GM18499 (cell line): ENCODE results near the gene TMEM171.

Experiments
- ATAC-seq: cut with Tn5 transposase; IDR thresholded peaks from one replicate; pipeline ENCODE4 v1.9.1; 2021; ENCODE audit warnings: moderate number of reproducible peaks; ENCODE audit not compliant: insufficient read depth, unreplicated experiment

TMEM171 gene, protein sequence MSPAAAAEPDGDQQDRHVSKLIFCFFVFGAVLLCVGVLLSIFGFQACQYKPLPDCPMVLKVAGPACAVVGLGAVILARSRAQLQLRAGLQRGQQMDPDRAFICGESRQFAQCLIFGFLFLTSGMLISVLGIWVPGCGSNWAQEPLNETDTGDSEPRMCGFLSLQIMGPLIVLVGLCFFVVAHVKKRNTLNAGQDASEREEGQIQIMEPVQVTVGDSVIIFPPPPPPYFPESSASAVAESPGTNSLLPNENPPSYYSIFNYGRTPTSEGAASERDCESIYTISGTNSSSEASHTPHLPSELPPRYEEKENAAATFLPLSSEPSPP

DNA sequence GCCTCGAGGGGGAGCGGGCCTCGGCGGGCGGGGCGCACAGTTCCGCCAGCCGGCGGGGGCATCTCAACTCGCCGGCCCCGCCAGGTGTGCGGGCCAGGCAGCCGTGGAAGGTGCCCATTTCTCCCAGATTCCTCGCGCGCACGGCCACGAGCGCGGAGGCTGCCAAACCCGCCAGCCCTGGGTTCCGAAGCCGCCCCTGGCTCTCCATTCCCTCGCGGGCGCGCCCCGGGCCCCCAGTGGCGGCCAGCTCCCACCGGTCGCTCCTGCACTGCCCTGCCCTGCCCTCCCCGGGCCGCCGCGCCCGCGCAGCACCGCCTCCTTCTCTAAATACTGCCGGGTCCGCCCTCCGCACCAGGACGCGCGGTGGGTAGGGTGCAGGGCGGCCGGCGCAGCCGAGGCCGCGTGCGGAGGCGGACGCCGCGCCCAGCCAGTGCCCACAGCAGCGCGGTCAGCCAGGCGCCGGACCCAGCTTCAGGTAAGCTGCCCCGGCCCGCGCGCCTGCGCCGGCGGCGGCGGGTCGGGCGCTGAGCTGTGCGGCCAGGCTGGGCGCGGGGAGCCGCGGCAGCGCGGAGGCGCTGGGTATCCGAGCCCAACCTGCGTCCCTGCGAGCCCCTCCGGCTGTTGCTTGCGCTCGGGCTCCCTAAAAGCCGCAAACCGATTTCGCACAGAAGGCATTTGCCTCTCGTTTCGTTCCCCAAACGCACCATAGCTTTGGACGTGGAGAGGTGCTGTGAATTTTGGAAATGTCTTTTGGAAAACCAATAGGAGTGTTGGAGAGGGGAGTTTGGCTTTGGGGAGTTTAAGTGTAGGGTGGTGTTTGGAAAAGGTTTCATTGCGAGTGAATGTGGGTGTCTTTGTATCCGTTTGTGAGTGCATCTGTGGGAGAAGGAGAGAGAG is at the start of gene TMEM171:
TSS of gene TMEM171 (plus strand) at position 354 of the 897 bp plus-strand sequence. CDS start 2,799 bp downstream, outside the sequence.
- ATAC-seq: no peak

DNA sequence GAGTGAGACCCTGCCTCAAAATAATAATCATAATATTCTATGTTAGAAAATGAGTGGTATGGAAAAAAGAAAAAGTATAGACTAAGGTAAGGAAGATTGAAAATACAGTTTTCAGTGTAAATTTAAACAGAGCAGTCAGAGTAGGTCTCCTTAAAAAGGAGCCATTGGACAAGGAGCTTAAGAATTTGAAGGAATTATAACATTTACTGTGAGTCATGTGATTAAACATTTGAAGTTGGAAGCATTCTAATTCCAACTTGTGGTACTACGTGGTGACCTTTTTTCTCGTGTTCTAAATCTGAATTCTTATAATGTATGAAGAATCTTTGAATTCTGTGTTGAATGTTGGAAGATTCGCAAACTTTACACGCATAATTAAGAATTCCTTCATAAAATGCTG is 39.3 kb upstream of the TMEM171 start:
- no peak for ATAC-seq

DNA sequence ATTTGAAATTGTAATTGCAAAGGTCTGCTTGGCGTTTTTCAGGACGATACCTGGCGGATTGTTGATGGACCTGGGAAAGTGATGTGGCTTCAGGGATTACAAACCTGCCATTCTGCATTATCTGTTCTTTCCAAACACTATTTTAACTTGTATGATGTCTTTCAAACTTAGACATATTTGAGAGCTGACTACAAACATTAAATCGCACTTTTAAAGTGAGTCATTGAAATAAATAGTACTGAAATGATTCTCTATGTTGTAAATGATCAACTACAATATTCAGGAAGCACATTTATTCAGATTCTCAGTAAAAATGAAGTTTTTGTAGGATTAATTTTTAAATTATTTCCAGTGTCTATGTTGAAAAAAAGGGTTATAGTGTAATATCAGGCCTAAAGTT is 32.3 kb upstream of the TMEM171 start:
- no peak for ATAC-seq

DNA sequence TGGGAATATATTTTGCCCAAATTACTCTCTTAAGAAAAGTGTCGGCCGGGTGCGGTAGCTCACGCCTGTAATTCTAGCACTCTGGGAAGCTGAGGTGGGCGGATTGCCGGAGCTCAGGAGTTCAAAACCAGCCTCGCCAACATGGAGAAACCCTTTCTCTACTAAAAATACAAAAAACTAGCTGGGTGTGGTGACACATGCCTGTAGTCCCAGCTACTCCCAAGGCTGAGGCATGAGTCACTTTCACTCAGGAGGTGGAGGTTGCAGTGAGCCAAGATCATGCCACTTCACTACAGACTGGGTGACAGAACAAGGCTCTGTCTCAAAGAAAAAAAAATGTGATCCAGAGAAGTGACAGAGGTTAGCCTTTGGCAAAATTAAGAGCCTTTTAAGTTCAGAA is 26.4 kb upstream of the TMEM171 start:
- no peak for ATAC-seq

DNA sequence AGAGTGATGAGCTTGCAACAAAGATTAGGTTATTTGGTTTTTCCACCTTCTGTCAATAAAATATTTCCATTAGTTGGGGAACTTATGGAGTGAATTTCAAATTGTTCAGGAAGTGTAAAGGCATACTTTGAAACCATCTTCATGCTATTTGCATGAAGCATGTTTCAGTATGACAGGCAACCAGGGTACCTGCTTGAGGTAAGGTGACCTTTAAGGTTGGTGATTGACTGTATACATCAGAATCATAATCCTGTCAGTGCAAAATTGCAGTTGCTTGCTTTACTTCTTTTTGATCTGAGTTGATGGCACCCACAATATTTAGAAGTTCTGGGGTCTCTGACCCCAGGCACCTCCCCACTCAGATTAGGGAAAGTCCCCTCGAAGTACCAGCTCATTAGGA is 26.0 kb upstream of the TMEM171 start:
- no peak for ATAC-seq

DNA sequence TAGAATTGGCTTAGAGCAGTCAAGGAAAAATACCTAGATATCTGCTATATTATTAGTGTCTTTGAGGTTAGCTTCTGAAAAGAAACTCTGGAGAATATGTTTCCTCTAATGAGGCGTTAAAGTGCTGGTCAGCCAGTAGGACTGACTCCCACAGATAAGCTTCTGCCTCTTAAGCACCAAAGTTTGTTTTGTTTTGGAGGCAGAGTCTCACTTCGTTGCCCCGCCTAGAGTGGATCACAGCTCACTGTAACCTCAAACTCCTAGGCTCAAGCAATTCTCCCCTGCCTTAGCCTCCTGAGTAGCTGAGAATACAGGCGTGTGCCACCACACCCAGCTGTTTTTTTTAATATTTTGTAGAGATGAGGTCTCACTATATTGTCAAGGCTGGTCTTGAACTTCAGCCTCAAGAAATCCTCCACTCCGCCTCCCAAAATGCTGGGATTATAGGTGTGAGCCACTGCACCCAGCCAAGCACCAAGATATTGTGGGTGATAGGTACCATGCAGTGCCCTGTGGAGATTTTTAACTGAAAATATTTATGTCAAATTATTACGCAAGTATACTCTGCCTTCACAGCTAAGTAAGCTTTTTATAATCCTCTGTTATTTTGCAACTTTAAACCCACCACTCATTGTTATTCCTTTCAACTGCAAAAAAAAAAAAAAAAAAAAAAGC is 24.7 kb upstream of the TMEM171 start:
- no peak for ATAC-seq

DNA sequence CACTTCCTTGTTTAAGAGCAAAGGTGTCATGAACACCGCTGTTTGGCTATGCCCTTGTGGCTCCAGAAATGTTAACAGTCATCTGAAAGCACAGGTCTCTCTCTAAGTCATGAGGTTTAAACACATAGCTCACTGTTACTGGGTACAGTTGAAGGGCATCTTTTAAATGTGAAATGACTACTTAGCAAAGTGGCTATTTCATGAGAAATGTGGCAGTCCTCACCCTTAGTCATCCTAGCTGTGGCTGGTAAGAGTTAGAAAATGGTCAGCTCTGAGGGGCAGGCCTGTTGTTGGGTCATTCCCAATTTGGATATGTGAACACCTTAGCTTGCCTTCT is 24.2 kb upstream of the TMEM171 start:
- ATAC-seq: no peak

DNA sequence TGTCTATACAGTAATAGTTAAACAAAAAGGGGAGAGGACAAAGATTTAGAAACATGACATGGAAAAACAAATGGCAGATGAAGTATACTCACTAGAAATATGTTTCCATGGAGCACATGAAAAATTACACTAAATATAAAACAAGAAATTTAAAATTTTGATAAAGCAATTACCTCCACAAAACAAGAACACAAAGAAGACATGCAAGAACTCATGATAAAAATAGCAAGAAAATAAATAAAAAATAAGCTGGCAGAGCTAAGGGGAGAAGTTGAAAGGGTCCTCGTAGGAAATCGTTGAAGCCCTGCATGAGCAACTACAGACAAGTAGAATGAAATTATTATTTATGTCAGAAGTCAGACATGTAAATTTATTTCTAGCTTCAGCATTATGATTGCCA is 22.6 kb upstream of the TMEM171 start:
- ATAC-seq: no peak

DNA sequence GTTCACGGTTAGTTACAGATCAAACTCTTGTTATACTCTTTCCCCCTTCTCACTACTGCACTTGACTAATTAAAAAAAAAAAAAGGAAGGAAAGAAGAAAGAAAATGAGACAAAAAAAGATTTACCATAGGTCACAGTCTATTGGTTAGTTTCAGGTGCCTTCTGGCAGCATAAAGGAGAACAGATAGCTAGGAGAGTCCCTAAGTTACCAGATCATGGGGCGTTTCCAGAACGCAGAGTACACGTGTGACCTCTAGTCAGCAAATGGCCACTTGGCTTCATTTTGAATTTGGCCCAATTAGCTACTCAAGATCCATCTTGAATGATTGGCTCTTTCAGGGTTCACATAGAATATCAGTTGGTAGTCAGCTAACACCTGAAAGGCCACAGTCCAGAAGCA is 20.3 kb upstream of the TMEM171 start:
- ATAC-seq: no peak

DNA sequence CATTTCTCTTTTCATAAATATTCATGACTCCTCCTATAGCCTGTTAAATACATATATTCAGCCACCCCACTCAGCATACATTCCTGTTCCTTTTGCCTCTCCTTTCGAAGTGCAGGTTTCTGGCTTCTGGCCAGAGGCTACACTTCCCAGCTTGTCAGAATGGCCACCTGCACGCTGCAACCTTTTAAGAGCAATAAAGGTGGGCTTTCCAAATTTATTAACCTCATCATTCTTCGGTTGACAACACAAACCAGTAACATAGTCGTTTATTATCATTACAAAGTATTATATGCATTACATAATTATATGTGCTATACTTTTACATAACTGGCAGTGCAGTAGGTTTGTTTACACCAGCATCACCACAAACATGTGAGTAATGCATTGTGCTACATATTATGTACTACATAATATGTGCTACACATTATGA is 16.5 kb upstream of the TMEM171 start:
- ATAC-seq: no peak

DNA sequence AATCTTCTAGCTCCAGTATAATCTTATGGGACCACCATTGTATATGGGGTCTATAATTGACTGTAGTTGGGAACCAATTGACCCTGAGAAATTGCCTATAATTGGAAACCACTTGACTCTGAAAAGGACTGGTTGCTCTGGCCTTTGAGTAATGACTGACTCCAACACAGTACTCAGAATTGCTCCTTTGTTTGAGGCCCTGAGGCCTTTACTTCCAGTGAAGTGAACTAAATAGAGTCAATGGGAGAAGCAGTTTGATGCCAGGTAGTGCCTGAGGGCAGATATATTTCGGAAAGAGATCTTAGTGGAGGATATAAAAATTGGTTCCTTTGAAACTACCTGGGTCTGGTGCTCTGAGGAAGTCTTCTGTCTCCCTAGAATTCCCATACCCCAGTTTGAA is 16.0 kb upstream of the TMEM171 start:
- no peak for ATAC-seq

DNA sequence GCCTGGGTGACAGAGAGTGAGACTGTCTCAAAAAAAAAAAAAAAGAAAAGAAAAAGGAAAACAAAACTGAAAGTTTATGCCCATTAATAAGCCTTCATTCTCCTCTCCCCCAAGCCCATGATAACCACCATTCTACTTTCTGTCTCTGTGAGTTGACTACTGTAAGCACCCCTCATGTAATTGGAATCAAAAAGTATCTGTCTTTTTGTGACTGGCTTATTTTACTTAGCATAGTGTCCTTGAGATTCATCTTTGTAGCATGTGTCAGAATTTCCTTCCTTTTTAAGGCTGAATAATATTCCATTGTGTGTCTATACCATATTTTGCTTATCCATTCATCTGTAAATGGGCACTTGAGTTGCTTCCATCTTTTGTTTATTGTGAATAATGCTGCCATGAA is 14.0 kb upstream of the TMEM171 start:
- ATAC-seq: no peak

DNA sequence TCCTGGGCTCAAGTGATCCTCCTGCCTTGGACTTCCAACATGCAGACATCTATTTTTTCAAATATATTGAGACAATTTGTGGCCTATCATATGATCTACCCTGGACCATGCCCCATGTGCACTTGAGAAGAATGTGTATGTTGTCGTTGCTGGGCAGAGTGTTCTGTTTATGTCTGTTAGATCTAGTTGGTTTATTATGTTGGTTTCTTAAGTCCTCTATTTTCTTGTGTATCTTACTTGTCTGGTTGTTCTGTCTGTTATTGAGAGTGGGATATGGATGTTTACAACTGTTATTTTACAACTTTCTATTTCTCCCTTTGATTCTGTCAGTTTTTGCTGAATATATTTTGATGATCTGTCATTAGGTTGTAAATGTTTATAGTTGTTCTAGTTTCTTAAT is 10.2 kb upstream of the TMEM171 start:
- ATAC-seq: no peak

DNA sequence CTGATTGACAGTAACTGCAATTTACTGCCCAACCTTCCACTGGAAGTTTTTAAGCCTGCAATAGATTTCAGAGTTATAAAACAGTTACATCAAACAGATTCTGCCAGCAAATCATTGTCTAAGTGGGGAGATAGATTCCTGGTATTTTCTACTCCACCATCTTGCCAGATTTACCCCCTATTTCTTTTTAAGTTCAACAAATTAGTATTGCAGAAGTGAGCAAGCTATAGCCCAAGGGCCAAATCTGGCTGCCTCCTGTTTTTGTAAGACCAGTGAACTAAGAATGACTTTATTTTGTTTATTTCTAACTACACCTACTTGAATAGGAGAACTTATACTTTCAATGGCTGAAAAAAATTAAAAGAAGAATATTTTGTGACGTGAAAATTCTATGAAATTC is 8.8 kb upstream of the TMEM171 start:
- no peak for ATAC-seq

DNA sequence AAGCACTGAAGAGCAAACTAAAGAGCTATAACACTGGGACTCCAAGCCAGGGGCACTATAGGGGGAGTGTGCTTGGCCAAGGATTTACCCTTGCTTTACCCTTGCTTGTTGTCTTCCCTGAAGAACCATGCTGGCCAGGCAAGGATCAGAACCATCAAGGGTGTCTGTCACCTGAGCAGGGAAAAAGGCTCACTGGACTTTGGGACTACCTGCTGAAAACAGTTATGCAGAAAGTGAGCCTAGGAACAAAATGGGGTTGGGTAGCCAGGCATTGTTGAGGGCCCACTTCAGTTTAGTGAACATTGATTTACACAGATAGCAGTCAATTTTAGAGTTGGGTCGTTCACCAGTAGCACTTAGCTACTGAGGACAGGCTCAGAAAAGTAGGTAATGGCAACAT is 8.0 kb upstream of the TMEM171 start:
- no peak for ATAC-seq

DNA sequence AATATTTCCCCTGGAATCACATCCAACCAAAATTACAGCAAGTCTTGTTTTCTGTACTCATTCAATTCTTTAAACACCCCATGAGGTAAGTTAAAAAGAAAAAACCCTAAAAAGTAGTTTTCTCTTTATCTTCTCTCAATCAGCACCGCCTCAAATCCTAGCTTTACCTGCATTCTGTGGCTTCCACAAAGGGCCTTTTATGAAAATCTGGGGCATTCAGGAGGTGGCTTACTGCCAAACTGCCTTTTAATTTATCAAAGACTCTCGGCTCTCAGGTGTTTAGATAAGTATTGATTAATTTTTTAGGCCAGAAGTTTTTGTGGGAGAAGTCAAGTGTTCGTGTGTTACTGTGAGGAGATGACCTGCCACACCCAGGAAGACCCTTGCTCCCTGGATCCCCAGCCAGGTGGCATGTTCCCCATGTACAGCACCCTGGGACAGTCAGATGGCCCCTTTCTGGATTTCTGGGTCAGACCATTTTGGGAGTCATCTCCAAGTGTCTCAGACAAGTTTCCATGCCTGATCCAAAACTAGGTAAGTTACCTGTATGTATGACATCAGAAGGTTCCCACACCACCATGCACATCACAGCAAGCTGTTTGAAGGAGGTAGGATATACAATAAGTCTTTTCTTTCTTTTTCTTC is 6.2 kb upstream of the TMEM171 start:
- no peak for ATAC-seq

DNA sequence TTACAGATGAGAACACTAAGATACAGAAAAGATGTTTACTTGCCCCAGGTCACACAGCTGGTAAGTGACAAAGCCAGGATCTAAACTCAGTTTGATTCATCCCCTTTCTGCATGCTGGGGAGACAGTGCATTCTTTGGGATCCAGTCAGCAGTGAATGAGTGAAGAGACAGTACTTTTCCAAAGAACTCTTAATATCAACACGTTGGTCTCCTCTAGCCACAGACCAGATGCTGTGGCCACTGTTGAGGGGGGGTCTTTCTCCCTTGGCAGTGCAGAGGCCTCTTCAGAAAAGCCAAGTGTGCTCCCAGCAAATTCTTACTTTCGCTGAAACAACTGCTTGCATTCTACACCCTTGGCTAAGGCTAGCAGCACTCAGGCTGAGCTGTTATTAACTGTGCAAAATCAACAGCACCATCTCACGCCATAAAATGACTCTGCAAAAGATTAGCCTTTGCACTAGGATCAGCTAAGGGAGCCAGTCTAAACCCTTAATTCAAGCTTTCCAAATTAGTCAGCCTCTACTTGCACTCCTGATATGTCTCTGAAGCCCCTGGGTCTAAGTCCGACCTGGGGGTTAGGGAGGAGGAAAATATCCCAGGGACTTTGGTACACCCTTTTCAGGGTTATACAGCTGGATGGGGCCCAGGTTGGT is 4.8 kb upstream of the TMEM171 start:
- ATAC-seq: no peak

DNA sequence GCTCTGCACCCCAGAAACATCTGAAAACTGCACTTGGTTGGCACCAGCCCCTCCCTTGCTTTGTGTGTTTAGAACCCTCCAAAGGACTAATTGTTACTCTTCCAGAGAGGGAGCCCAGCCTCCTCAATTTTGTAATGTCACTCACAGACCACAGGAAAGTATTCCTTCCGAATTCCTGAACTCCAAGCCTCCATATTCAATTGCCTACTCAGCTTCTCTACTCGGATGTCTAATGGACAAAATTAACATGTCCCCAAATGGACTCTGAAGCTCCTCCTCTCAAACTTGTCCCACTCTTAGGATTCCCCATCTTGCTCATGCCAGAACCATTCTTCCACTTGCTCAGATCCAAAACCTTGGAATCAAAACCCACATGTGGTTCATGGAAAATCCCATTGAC is 3.9 kb upstream of the TMEM171 start:
- no peak for ATAC-seq

DNA sequence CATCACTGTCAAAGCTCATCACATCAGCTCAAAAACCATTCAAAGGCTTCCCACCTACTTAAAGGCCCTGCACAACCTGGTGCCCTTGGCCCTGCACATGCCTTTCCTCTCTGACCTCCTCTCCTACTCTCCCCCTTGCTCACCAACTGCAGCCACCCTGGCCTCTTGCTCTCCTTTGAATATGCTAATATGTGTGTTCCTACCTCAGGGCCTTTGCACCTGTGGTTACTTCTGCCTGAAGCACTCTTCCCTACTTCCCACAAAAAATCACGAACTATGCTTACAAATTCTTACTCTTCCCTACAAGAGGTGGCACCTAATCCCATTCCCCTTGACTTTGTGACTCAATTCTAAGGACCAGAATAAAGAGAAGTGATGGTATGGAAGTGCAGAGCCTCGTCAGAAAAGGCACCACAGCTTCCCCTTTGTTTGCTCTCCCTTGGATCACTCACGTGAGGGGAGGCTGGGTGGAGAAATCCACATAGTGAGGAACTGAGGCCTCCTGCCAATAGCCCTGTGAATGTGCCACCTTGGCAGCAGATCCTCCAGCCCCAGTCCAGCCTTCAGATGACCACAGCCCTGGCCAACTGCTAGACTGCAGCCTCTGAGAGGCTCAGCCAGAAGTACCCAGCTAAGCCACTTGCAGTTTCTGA is 3.2 kb upstream of the TMEM171 start:
- ATAC-seq: no peak
